ENCODE data around the gene DMAC1. TPM values are rescaled to one million over a fixed set of nuclear protein-coding genes. Genes with fewer than 3 reads are reported as not detected.

DMAC1 gene
- total and polyA plus RNA-seq, 2 experiments from 2014 or later: 33.9 to 162 TPM

DNA sequence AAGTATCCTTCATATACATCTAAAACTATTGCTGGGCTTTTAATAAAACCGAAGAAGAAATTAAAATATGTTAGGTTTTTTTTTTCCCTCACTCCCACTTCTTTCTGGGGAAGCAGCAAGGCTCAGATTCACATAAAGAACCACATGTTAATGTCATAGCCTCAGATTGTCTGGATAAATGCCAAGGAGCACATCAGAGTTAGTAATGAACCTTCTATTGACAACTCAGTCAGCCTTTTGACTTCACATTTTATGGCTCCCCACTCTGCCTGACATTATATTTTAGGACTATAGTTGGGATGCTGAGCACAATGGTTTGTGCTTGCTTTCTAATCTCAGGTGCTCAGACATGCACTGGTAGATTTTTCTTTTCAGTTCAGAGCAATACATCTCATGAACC, 21.8 kb downstream of the DMAC1 start:
- Histone ChIP-seq H3K27ac (no peak overlapping the region), H3K4me1 (ENCODE audit: low read depth) (peaks cover 30% of the 10 kb centered on the region), H3K9me3 (ENCODE audit: low read depth) (no peaks in the 10 kb centered on the region), H3K36me3 (no peaks in the 10 kb centered on the region), H3K4me3 (no peak overlapping the region), H3K27me3 (peaks cover 3% of the 10 kb centered on the region)
- DNase-seq (ENCODE audit: low read depth in 1 of 2, low spot score in 1 of 2): no peak
- TF ChIP-seq, protein P1, sequence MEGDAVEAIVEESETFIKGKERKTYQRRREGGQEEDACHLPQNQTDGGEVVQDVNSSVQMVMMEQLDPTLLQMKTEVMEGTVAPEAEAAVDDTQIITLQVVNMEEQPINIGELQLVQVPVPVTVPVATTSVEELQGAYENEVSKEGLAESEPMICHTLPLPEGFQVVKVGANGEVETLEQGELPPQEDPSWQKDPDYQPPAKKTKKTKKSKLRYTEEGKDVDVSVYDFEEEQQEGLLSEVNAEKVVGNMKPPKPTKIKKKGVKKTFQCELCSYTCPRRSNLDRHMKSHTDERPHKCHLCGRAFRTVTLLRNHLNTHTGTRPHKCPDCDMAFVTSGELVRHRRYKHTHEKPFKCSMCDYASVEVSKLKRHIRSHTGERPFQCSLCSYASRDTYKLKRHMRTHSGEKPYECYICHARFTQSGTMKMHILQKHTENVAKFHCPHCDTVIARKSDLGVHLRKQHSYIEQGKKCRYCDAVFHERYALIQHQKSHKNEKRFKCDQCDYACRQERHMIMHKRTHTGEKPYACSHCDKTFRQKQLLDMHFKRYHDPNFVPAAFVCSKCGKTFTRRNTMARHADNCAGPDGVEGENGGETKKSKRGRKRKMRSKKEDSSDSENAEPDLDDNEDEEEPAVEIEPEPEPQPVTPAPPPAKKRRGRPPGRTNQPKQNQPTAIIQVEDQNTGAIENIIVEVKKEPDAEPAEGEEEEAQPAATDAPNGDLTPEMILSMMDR (IDR thresholded peaks at IDR 0.05; ENCODE audit: low read depth, low read length): no peak

DNA sequence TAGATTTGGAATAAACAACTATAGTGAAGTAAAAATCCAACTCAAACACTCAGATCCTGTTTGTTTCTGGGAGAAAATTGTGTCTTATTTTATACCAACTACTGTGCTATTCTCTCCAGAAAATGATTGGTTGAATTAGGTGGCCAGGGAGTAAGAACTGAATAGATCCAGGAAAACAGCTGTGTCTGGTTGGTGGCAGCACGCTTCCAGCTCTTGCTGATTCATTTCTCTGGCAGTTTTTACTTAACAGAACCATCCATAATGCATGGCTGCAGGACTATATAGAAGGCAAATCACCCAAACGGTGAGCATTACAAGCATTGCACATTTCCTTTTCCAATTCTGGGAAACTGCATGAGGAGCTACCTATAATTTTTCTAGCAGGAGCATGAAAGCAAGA, 29.5 kb downstream of the DMAC1 start:
- Histone ChIP-seq H3K4me3 (no peak overlapping the region), H3K4me1 (ENCODE audit: low read depth) (no peaks in the 10 kb centered on the region), H3K27me3 (peaks cover 15% of the 10 kb centered on the region), H3K27ac (no peak overlapping the region), H3K36me3 (no peaks in the 10 kb centered on the region), H3K9me3 (ENCODE audit: low read depth) (no peaks in the 10 kb centered on the region)
- DNase-seq (ENCODE audit: low read depth in 1 of 2, low spot score in 1 of 2): no peak
- TF ChIP-seq, protein P1 (IDR thresholded peaks at IDR 0.05; ENCODE audit: low read depth, low read length): no peak

DNA sequence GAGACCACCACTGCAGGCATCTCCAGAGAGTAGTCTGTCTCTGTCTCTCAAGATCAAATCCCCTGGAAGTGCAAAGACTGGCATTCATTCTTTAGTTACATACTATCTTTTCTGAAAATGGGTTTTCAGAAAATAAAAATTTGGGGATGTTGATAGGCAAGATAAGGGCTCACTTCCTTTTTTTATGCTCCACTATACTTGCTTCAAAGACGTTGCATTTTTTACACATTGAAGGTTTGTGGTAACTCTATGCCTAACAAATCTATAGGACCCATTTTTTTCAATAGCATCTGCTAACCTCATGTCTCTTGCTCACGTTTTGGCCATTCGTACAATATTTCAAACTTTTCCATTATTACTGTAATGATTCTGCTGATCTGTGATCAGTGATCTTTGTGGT, 37.0 kb downstream of the DMAC1 start:
- Histone ChIP-seq H3K4me3 (no peak overlapping the region), H3K36me3 (no peaks in the 10 kb centered on the region), H3K9me3 (ENCODE audit: low read depth) (no peaks in the 10 kb centered on the region), H3K4me1 (ENCODE audit: low read depth) (no peaks in the 10 kb centered on the region), H3K27me3 (no peaks in the 10 kb centered on the region), H3K27ac (no peak overlapping the region)
- no peak for DNase-seq (ENCODE audit: low read depth in 1 of 2, low spot score in 1 of 2)
- TF ChIP-seq, protein P1 (IDR thresholded peaks at IDR 0.05; ENCODE audit: low read depth, low read length): no peak

DNA sequence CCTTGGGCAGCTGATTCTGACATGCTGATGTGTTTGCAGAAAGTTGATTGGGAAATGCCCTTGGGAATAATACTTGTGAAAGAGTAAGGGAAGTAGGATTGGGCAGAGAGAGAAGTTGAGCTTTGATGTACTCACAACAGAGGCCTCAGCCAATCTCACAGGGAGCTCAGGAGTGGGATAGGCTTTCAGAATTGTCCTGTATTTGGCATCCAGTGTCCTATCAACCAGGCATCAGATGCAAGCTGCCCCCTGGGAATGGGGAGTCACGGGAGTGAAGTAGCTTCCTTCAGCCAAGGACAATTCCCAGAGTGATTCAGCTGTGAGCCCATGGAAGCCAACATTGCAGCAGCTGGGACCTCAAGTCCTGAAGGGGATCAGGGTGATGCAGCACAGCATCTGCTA, 39.6 kb downstream of the DMAC1 start:
- Histone ChIP-seq H3K4me3 (no peak overlapping the region), H3K9me3 (ENCODE audit: low read depth) (no peaks in the 10 kb centered on the region), H3K36me3 (no peaks in the 10 kb centered on the region), H3K4me1 (ENCODE audit: low read depth) (no peaks in the 10 kb centered on the region), H3K27me3 (no peaks in the 10 kb centered on the region), H3K27ac (no peak overlapping the region)
- DNase-seq (ENCODE audit: low read depth in 1 of 2, low spot score in 1 of 2): peak in 1 of 2 donors; percentile 36
- TF ChIP-seq, protein P1 (IDR thresholded peaks at IDR 0.05; ENCODE audit: low read depth, low read length): no peak

DNA sequence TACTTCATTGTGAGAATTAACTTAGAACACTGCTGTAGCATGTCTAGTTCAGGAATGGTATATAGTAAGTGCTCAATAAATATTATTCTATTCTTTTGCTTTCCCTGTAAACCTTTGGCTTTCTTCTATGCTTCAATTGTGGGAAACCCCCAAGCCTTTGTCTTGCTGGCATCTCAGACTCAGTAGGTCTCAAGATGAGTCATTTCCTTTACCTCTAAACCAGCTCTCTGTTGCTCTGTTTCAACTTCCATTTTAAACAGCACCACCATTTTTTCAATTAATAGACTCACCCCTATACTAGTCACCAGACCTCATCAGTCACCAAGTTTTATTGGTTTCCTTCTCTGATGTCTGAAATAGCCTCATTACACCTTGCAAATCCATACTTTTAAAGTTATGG, 43.5 kb downstream of the DMAC1 start:
- Histone ChIP-seq H3K9me3 (ENCODE audit: low read depth) (no peaks in the 10 kb centered on the region), H3K27ac (no peak overlapping the region), H3K4me1 (ENCODE audit: low read depth) (no peaks in the 10 kb centered on the region), H3K36me3 (no peaks in the 10 kb centered on the region), H3K4me3 (no peak overlapping the region), H3K27me3 (no peaks in the 10 kb centered on the region)
- TF ChIP-seq, protein P1 (IDR thresholded peaks at IDR 0.05; ENCODE audit: low read depth, low read length): no peak
- no peak for DNase-seq (ENCODE audit: low read depth in 1 of 2, low spot score in 1 of 2)

DNA sequence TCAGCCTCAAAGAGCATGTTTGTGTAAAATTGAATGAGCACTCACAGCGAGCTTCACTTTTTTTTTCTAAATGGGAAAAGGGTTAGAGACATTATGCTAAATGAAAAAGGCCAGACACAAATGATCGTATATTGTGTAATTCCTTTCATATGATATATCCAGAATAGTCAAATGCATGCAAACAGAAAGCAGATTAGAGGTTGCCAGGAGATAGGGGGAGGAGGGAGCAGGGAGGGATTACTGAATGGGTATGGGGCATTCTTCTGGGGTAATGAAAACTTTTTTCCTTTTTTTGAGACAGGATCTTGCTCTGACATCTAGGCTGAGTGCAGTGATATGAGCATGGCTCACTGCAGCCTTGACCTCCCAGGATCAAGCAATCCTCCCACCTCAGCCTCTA, 47.1 kb downstream of the DMAC1 start:
- Histone ChIP-seq H3K4me3 (no peak overlapping the region), H3K9me3 (ENCODE audit: low read depth) (no peaks in the 10 kb centered on the region), H3K27ac (no peak overlapping the region), H3K36me3 (no peaks in the 10 kb centered on the region), H3K27me3 (no peaks in the 10 kb centered on the region), H3K4me1 (ENCODE audit: low read depth) (no peaks in the 10 kb centered on the region)
- DNase-seq (ENCODE audit: low read depth in 1 of 2, low spot score in 1 of 2): no peak
- TF ChIP-seq, protein P1 (IDR thresholded peaks at IDR 0.05; ENCODE audit: low read depth, low read length): no peak

Data from cardiac muscle cell (in vitro differentiated cells and primary cell).